Measurements from ENCODE around the gene C2CD2.

DNA sequence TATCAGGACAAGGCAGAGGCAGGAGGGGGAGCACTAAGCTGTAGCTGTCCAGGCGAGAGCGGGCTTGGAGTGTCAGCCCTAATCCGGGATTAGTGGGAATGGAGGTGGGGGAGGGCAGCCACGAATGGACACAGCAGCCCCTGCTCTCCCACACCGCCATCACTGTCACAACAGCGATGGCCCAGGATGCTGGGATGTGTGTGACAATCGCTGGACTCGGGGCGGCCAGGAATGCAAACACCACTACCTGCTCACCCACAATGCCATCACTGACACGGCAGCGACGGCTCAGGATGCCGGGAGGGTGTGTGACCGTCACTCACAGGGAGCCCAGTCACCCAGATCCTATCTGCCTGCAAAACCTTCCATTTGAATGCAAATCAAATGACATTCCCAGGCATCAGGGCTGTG is 2.9 kb downstream of the C2CD2 start:
- TF ChIP-seq, protein P1, sequence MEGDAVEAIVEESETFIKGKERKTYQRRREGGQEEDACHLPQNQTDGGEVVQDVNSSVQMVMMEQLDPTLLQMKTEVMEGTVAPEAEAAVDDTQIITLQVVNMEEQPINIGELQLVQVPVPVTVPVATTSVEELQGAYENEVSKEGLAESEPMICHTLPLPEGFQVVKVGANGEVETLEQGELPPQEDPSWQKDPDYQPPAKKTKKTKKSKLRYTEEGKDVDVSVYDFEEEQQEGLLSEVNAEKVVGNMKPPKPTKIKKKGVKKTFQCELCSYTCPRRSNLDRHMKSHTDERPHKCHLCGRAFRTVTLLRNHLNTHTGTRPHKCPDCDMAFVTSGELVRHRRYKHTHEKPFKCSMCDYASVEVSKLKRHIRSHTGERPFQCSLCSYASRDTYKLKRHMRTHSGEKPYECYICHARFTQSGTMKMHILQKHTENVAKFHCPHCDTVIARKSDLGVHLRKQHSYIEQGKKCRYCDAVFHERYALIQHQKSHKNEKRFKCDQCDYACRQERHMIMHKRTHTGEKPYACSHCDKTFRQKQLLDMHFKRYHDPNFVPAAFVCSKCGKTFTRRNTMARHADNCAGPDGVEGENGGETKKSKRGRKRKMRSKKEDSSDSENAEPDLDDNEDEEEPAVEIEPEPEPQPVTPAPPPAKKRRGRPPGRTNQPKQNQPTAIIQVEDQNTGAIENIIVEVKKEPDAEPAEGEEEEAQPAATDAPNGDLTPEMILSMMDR (conservative IDR thresholded peaks at IDR 0.05; ENCODE audit: low read depth in 2 of 2) = no peak
- TF ChIP-seq, protein P2, sequence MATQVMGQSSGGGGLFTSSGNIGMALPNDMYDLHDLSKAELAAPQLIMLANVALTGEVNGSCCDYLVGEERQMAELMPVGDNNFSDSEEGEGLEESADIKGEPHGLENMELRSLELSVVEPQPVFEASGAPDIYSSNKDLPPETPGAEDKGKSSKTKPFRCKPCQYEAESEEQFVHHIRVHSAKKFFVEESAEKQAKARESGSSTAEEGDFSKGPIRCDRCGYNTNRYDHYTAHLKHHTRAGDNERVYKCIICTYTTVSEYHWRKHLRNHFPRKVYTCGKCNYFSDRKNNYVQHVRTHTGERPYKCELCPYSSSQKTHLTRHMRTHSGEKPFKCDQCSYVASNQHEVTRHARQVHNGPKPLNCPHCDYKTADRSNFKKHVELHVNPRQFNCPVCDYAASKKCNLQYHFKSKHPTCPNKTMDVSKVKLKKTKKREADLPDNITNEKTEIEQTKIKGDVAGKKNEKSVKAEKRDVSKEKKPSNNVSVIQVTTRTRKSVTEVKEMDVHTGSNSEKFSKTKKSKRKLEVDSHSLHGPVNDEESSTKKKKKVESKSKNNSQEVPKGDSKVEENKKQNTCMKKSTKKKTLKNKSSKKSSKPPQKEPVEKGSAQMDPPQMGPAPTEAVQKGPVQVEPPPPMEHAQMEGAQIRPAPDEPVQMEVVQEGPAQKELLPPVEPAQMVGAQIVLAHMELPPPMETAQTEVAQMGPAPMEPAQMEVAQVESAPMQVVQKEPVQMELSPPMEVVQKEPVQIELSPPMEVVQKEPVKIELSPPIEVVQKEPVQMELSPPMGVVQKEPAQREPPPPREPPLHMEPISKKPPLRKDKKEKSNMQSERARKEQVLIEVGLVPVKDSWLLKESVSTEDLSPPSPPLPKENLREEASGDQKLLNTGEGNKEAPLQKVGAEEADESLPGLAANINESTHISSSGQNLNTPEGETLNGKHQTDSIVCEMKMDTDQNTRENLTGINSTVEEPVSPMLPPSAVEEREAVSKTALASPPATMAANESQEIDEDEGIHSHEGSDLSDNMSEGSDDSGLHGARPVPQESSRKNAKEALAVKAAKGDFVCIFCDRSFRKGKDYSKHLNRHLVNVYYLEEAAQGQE (IDR thresholded peaks at IDR 0.05; ENCODE audit: unreplicated experiment) = no peak
- TF ChIP-seq, protein P3, sequence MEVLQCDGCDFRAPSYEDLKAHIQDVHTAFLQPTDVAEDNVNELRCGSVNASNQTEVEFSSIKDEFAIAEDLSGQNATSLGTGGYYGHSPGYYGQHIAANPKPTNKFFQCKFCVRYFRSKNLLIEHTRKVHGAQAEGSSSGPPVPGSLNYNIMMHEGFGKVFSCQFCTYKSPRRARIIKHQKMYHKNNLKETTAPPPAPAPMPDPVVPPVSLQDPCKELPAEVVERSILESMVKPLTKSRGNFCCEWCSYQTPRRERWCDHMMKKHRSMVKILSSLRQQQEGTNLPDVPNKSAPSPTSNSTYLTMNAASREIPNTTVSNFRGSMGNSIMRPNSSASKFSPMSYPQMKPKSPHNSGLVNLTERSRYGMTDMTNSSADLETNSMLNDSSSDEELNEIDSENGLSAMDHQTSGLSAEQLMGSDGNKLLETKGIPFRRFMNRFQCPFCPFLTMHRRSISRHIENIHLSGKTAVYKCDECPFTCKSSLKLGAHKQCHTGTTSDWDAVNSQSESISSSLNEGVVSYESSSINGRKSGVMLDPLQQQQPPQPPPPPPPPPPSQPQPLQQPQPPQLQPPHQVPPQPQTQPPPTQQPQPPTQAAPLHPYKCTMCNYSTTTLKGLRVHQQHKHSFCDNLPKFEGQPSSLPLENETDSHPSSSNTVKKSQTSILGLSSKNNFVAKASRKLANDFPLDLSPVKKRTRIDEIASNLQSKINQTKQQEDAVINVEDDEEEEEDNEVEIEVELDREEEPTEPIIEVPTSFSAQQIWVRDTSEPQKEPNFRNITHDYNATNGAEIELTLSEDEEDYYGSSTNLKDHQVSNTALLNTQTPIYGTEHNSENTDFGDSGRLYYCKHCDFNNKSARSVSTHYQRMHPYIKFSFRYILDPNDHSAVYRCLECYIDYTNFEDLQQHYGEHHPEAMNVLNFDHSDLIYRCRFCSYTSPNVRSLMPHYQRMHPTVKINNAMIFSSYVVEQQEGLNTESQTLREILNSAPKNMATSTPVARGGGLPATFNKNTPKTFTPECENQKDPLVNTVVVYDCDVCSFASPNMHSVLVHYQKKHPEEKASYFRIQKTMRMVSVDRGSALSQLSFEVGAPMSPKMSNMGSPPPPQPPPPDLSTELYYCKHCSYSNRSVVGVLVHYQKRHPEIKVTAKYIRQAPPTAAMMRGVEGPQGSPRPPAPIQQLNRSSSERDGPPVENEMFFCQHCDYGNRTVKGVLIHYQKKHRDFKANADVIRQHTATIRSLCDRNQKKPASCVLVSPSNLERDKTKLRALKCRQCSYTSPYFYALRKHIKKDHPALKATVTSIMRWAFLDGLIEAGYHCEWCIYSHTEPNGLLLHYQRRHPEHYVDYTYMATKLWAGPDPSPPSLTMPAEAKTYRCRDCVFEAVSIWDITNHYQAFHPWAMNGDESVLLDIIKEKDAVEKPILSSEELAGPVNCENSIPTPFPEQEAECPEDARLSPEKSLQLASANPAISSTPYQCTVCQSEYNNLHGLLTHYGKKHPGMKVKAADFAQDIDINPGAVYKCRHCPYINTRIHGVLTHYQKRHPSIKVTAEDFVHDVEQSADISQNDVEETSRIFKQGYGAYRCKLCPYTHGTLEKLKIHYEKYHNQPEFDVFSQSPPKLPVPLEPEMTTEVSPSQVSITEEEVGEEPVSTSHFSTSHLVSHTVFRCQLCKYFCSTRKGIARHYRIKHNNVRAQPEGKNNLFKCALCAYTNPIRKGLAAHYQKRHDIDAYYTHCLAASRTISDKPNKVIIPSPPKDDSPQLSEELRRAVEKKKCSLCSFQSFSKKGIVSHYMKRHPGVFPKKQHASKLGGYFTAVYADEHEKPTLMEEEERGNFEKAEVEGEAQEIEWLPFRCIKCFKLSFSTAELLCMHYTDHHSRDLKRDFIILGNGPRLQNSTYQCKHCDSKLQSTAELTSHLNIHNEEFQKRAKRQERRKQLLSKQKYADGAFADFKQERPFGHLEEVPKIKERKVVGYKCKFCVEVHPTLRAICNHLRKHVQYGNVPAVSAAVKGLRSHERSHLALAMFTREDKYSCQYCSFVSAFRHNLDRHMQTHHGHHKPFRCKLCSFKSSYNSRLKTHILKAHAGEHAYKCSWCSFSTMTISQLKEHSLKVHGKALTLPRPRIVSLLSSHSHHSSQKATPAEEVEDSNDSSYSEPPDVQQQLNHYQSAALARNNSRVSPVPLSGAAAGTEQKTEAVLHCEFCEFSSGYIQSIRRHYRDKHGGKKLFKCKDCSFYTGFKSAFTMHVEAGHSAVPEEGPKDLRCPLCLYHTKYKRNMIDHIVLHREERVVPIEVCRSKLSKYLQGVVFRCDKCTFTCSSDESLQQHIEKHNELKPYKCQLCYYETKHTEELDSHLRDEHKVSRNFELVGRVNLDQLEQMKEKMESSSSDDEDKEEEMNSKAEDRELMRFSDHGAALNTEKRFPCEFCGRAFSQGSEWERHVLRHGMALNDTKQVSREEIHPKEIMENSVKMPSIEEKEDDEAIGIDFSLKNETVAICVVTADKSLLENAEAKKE (CRISPR knock-in tag; IDR thresholded peaks at IDR 0.05) = no peak
- no peak for TF ChIP-seq POLR2AphosphoS5 (IDR thresholded peaks at IDR 0.05; ENCODE audit: low read depth)
- TF ChIP-seq EZH2phosphoT487 (IDR thresholded peaks at IDR 0.05; ENCODE audit: unreplicated experiment) = no peak
- no peak for TF ChIP-seq JUNB (IDR thresholded peaks at IDR 0.05; ENCODE audit: unreplicated experiment)
- TF ChIP-seq CREB1 (CRISPR knock-in tag; IDR thresholded peaks at IDR 0.05; ENCODE audit: low read depth) = no peak
- TF ChIP-seq, protein P4, sequence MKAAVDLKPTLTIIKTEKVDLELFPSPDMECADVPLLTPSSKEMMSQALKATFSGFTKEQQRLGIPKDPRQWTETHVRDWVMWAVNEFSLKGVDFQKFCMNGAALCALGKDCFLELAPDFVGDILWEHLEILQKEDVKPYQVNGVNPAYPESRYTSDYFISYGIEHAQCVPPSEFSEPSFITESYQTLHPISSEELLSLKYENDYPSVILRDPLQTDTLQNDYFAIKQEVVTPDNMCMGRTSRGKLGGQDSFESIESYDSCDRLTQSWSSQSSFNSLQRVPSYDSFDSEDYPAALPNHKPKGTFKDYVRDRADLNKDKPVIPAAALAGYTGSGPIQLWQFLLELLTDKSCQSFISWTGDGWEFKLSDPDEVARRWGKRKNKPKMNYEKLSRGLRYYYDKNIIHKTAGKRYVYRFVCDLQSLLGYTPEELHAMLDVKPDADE (IDR thresholded peaks at IDR 0.05) = no peak
- no peak for TF ChIP-seq EZH2 (IDR thresholded peaks at IDR 0.05; ENCODE audit: low read depth, unreplicated experiment)
- TF ChIP-seq ZNF114 (CRISPR knock-in tag; IDR thresholded peaks at IDR 0.05) = no peak
- no peak for TF ChIP-seq STAT1 (IDR thresholded peaks at IDR 0.05; ENCODE audit: unreplicated experiment)
- TF ChIP-seq NANOG (IDR thresholded peaks at IDR 0.05; ENCODE audit: borderline replicate concordance) = no peak
